A549 treated with RU486 at 1 μM for 4 hours (cell line): ENCODE data around the gene LAIR2. TPM values are rescaled to one million over a fixed set of nuclear protein-coding genes. Genes with fewer than 3 reads are reported as not detected.

Experiments used
- total RNA-seq: library from RNA; stranded (reverse); fragments of 200-300 nt; extraction: Qiagen RNA extraction; gene quantifications from 5 replicates; pipeline ENCODE4 v1.2.3, GENCODE V29; 2022; ENCODE audit warnings: low read depth

Gene LAIR2, protein sequence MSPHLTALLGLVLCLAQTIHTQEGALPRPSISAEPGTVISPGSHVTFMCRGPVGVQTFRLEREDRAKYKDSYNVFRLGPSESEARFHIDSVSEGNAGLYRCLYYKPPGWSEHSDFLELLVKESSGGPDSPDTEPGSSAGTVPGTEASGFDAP
- not detected in 5 replicates for total RNA-seq

DNA sequence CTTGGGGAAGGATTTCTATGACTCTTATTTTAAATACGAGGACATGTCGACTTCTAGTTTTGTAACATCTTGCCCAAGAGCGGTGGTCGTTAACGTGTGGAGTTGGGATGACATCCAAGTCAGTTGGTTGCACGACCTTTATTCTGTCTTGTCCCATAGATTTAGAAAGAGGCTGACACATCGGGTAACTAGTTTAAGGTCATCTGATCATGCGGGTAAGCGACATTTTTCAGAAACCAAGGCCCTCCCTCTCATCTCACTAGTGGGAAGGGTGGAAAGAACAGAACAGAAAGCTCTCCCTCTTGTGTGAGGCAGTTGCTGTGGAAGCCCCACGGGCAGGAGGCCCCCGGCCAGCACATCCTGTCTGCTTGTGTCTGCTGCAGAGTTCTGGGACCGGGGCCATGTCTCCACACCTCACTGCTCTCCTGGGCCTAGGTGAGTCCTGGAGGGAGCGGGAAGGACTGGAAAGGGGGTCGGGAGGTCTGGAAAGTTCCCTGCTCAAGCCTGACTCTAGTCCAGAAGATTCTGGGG, at the start of gene LAIR2:
LAIR2 (plus strand) TSS at position 314 of the 531 bp plus-strand sequence; CDS start at position 402, 88 bp downstream.

DNA sequence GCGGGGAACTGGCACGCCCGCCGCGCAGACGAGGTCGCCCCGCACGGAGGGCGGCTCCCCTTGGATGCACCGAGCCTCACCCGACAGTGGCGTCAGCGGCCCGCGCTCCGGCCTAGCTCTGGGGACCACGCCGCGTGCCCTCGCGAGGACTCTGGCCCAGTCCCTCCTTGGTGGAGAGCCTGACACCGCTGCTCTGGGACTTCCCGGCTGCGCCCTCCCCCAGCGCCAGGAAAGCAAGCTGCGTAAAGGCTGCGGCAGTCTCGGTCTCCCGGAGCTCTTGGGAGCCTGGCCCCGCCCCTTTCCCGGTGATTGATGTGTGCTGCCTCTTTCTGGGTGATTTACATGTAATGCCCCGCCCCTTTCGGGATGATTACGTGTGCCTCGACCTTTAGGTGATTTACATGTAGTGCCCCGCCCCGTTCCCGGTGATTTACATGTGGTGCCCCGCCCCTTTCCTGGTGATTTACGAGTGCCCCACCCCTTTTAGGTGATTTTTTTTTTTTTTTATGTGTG, 39.0 kb upstream of the LAIR2 start, which contains the start of gene LENG9:
LENG9 (minus strand) TSS at position 248 of the 513 bp plus-strand sequence. CDS start 252 bp downstream, outside the sequence.

DNA sequence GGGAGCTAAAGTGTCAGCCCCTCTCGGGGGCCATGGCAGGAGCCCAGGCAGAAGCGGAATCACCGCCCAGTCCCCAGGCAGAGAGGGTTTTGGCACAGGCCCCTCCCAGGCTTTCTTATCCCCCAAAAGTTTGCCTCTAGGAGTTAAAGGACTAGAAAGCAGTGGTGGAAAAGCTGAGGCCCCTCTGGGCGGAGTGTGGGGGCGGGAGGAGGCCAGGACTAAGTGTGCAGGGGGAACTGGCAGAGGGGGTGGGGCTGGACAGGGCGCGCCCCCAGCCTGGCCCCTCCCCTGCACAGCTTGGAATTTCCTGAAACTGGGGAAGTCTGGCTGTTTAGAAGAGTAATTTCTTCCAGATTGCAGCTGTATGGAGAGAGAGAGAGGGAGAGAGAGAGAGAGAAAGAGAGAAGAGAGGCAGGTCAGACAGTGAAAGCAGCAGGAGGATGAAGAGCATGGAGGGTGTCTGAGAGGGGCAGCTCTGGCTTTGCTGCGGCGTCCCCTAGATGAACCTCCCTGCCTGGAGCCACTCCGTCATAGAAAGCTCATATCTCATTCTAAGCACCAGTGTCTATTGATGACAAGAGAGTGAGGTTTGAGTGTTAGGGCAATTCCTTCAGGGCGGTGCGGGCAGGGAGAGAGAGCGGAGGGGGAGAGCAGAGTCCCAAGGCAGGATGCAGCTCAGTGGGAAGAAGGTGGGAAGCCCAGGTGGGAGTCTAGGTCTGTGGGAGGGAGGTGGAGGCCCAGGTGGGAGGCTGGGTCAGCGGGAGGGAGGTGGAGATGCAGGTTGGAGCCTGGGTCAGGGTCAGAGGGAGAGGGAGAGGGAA, 29.4 kb upstream of the LAIR2 start, which contains the start of gene CDC42EP5:
CDC42EP5 (minus strand) TSS at position 226 of the 821 bp plus-strand sequence. CDS start 7,749 bp downstream, outside the sequence.

Other genes with a start within 250 kb of the LAIR2 start
- gene LILRB5, start 245.6 kb upstream of the LAIR2 start, total RNA-seq, result 0.02 TPM in 1 of 5 replicates, not detected in the others
- 0.03 to 0.28 TPM in 2 of 5 replicates, not detected in the others for gene LILRB2, start 221.7 kb upstream of the LAIR2 start, total RNA-seq
- not detected in 5 replicates for gene LILRA5, start 189.7 kb upstream of the LAIR2 start, total RNA-seq
- not detected in 5 replicates for gene LILRA4, start 163.7 kb upstream of the LAIR2 start, total RNA-seq
- gene LAIR1, start 137.9 kb upstream of the LAIR2 start, total RNA-seq, result not detected in 5 replicates
- 0.28 to 0.31 TPM in 2 of 5 replicates, not detected in the others for gene TTYH1, start 87.4 kb upstream of the LAIR2 start, total RNA-seq
- 62.1 to 135 TPM (median 115 TPM) in 5 replicates for gene LENG8, start 53.6 kb upstream of the LAIR2 start, total RNA-seq
- gene LENG9, start 39.1 kb upstream of the LAIR2 start, total RNA-seq, result 4.4 to 8.1 TPM (median 7.3 TPM) in 5 replicates
- 0.51 TPM in 1 of 5 replicates, not detected in the others for gene CDC42EP5, start 29.5 kb upstream of the LAIR2 start, total RNA-seq
- not detected in 5 replicates for gene LILRA2, start 71.0 kb downstream of the LAIR2 start, total RNA-seq
- not detected in 5 replicates for gene LILRA1, start 90.8 kb downstream of the LAIR2 start, total RNA-seq
- 0.03 TPM in 1 of 5 replicates, not detected in the others for gene LILRB1, start 127.7 kb downstream of the LAIR2 start, total RNA-seq
- gene LILRB4, start 160.2 kb downstream of the LAIR2 start, total RNA-seq, result not detected in 5 replicates
- gene KIR3DL3, start 221.6 kb downstream of the LAIR2 start, total RNA-seq, result not detected in 5 replicates
- not detected in 5 replicates for gene KIR2DL3, start 235.7 kb downstream of the LAIR2 start, total RNA-seq